ENCODE results near the gene GPR84. TPM values are rescaled to one million over a fixed set of nuclear protein-coding genes. Genes with fewer than 3 reads are reported as not detected.

The GPR84 gene
- total and polyA plus RNA-seq, 10 of the 15 experiments (the other 5 are each of a cell fraction or from before 2014, with no cell fraction given) = 0.37 to 4.7 (median 2.6) TPM

DNA sequence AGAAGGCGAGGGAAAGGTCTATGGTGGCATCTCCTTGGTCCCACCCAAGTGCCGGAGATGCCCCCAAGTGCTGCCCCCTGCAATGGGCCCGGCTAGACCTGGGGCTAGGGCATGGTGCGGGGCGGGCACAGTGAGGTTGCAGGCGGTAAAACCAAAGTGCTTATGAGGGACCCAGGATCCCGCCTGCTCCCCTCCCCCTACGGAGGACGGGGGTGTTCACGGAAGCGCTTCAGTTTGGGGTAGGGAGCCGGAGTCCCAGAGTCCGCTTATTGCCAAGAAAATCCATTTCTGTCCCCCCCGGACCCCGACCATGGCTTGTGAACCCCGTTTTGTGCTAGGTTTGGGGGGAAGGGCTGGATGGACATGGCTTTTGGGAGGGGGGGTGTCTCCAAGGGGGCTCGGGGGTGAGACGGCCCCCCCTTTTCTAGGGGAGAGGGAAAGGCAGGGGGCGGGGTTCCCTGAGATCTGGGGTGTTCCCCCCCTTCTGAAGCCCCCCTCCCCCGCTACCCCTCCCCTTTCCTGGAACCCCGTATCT, 5.4 kb upstream of the GPR84 start:
- H2AFZ ChIP-seq (ENCODE audit: control insufficient read depth, low read depth, low read length) = no peak overlapping the region
- no peaks in the 10 kb centered on the region for H3K79me2 ChIP-seq (ENCODE audit: control insufficient read depth, insufficient read depth, low read length)
- H3K4me1 ChIP-seq (ENCODE audit: control insufficient read depth, insufficient read depth, low read length) = peaks cover 18% of the 10 kb centered on the region
- intact Hi-C loops (cut with micrococcal nuclease; ENCODE audit: unreplicated experiment) = loop anchor here (10.0 kb wide), 1 partner anchor 365 kb away; the partner anchor contains the start of genes HOXC8 and HOXC9
- H3K4me3 ChIP-seq = no peak overlapping the region
- FAIRE-seq = no peak
- no peaks in the 10 kb centered on the region for H3K36me3 ChIP-seq (ENCODE audit: control insufficient read depth in 2 of 2, insufficient read depth in 2 of 2, low read length in 1 of 2)
- ATAC-seq = no peak
- ChIA-PET POLR2A (no interaction called here), SMC1A (ENCODE audit: uncharacterized antibody, unreplicated experiment) (interaction anchor here (0.6 to 1.6 kb wide), 2 partner anchors 12 to 116 kb away, joined by 3 to 7 read pairs; no protein-coding TSS in a partner anchor), RAD21 (ENCODE audit: unreplicated experiment) (interaction anchor here (2.1 kb wide), 1 partner anchor 10 kb away, joined by 5 read pairs; no protein-coding TSS in a partner anchor), CTCF (interaction anchor here (1.8 to 4.9 kb wide), 2 partner anchors 10 to 45 kb away, joined by 7 to 20 read pairs; partner anchors contain the start of gene COPZ1)
- H3K27ac ChIP-seq (ENCODE audit: control insufficient read depth, insufficient read depth) = no peak overlapping the region
- BruUV-seq (replicated peaks) = no TSS peak
- WGBS (ENCODE audit: insufficient coverage, insufficient replicate concordance, low lambda C conversion rate, missing lambda C conversion rate) = 80% methylated on average over 12 of the region's 21 CpGs
- H3K9ac ChIP-seq (ENCODE audit: control insufficient read depth, insufficient read depth, low read length) = no peak overlapping the region
- H3K4me2 ChIP-seq (ENCODE audit: control insufficient read depth, insufficient read depth) = no peak overlapping the region
- in situ Hi-C loops (cut with MboI) = loop anchor here (10.0 kb wide), 1 partner anchor 345 kb away; the partner anchor contains the start of gene HOXC6
- no peaks in the 10 kb centered on the region for H3K27me3 ChIP-seq (replicated peaks in 1 of 2; ENCODE audit: control insufficient read depth in 2 of 2, insufficient read depth in 2 of 2, low read length in 1 of 2)
- DNase-seq (ENCODE audit: low read depth, low spot score) = no peak
- H3K9me3 ChIP-seq (replicated peaks; ENCODE audit: control insufficient read depth, insufficient read depth, low read length) = no peaks in the 10 kb centered on the region
- no peaks in the 10 kb centered on the region for H4K20me1 ChIP-seq (ENCODE audit: control insufficient read depth, insufficient read depth)
- TF ChIP-seq E4F1 (IDR thresholded peaks at IDR 0.05; ENCODE audit: borderline replicate concordance, partially characterized antibody) (no peak), DPF2 (IDR thresholded peaks at IDR 0.05) (no peak), SREBF2 (IDR thresholded peaks at IDR 0.05; ENCODE audit: low read length) (no peak), ETV6 (conservative IDR thresholded peaks at IDR 0.05 in 1 of 2, IDR thresholded peaks at IDR 0.05 in 1 of 2; ENCODE audit: borderline replicate concordance in 1 of 2, low read depth in 1 of 2) (no peak), PAX5 (IDR thresholded peaks at IDR 0.05; ENCODE audit: borderline replicate concordance, low read depth, low read length) (no peak), TCF12 (IDR thresholded peaks at IDR 0.05; ENCODE audit: low read depth, low read length) (no peak), KAT2A (conservative IDR thresholded peaks at IDR 0.05; ENCODE audit: control insufficient read depth, low read depth, low read length) (no peak)
- TF ChIP-seq, protein P1, sequence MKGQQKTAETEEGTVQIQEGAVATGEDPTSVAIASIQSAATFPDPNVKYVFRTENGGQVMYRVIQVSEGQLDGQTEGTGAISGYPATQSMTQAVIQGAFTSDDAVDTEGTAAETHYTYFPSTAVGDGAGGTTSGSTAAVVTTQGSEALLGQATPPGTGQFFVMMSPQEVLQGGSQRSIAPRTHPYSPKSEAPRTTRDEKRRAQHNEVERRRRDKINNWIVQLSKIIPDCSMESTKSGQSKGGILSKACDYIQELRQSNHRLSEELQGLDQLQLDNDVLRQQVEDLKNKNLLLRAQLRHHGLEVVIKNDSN (IDR thresholded peaks at IDR 0.05; ENCODE audit: borderline replicate concordance, extremely low read length, insufficient read depth, low read depth, low read length) = no peak

Data from GM12878 (cell line).